Measurements from ENCODE around the gene PRPS1L1.

The PRPS1L1 gene

GRCh38 chr7:18013936-18014335 lies 13.7 kb downstream of the PRPS1L1 start:
- no peak for DNase-seq

DNA sequence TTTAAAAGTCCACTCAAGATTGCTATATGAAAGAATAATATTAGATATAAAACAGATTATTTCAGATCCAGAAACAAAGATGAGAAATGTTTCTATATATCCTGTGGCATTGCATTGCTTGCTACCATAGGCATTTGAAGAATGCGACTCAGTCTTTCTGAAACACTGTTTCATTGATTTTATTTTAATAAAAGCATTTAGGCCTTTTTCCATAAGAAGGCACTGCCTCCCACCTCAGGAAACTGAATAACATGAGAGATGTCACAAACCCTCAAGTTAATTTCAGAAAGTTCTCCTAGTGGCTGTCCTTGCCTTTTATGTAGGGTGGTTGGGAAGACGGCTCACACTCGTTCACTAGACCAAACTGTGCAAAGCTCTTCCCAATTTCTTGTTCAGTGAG lies 23.3 kb downstream of the PRPS1L1 start:
- no peak for DNase-seq

DNA sequence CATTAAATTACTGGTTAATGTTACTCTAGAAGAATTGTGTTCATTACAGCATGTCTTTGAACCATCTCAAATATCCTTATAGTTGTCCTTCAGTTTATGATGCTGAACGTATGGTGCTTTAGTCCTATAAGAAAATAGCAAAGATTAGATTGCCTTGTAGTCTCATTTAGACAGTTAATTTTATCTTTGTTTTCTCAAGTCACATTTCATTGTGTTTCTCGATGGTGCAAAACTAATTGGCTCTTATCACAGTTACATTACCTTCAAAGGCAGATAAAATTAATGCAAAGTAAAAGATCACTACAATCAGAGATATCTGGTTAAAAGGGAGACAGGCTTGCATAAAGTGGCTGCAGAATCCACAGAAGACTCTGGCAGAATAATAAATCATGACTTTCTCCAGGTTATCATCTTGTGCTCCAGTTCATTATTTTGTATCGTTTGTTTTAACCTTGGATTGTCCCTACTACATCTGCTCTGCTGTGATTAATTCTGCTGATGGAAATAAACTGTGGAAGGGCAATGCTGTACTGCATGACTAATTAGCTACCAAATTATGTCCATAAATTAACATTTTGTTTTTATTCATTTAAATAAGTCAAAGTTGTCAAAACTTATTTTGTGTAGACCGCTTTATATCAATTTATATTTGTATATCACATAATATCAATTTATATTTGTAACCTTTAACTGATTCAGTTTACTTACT lies 24.2 kb downstream of the PRPS1L1 start:
- DNase-seq, result no peak

DNA sequence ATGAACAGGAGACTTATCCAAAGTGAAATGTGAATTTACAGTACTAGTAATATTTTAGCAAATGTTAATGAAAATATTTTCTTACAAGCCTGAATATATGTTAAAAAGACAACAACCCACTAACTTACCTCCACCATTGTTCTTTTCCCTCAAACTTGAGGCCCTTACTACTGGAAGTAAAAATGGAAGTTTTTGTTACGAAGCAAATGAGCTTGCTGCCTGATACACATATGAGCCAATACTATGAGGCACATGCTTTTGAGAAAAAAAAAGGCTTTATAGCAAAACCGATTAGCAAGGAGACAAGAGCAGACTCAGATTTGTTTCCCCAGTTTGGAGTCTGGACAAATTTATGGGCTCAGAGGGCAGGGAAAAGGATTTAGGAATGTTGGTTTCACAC lies 29.0 kb downstream of the PRPS1L1 start:
- DNase-seq, result no peak

GRCh38 chr7:17996442-17997223 lies 31.0 kb downstream of the PRPS1L1 start:
- no peak for DNase-seq

- DNase-seq, result no peak
Observed at GRCh38 chr7:17996040-17996439, 31.6 kb downstream of the PRPS1L1 start.

GRCh38 chr7:17994079-17994850 lies 33.4 kb downstream of the PRPS1L1 start:
- DNase-seq, result peak; percentile 34

- peak; percentile 29 for DNase-seq
Observed at GRCh38 chr7:17991866-17992648, 35.6 kb downstream of the PRPS1L1 start.

DNA sequence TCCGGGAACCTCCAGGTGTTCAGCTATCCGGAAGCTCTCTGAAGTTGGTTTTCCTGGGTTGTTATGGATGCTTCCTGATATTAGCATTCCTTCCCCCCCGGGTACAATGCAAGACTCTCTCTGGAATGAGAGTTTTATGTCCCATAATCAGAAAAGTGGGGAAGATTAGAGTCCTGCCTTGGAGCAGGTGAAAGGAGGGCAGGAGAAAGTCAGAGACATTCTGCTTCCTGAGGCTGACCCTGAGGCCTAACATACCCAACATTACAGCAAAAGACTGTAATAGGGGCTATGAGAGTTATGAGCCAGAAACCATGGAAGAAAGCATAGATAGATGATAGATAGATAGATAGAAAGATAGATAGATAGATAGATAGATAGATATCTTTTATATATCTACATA lies 36.9 kb downstream of the PRPS1L1 start:
- DNase-seq, result no peak

DNA sequence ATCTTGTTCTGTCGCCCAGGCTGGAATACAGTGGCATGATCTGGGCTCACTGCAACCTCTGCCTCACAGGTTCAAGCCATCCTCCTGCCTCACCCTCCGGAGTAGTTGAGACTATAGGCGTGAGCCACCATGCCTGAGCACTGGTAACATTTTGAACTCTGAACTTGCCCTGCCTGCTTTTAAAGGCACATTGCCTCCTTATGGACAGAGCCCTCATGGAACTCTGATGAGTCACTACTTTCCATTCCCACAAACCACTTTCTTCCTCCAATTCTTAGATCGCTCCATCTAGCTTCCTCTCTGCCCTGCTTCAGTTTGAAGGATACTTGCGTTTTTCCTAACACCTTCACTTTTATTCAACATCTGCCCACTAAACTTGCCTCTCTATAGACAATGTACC lies 38.1 kb downstream of the PRPS1L1 start:
- DNase-seq, result no peak

GRCh38 chr7:17988858-17989257 lies 38.8 kb downstream of the PRPS1L1 start:
- DNase-seq, result no peak

- no peak for DNase-seq
Observed at GRCh38 chr7:17988141-17988540, 39.5 kb downstream of the PRPS1L1 start.

DNA sequence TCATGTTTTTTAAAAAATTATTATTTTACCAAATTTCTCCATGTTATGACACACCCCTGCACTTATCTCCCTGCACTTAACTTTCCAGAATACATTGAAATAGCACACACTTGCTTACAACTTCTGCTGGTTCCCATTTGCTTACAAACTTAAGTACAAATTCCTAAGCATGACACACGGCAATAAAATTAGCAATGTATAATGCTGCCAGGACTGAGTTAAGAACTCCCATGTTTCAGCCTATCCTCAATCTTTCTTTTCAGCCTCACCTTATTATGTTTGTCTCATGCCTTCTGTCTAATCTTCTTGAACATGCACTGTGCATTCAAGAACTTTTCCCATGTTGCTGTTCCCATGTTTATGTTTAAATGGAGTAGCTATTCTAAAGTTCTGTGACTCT lies 40.8 kb downstream of the PRPS1L1 start:
- DNase-seq, result no peak

DNA sequence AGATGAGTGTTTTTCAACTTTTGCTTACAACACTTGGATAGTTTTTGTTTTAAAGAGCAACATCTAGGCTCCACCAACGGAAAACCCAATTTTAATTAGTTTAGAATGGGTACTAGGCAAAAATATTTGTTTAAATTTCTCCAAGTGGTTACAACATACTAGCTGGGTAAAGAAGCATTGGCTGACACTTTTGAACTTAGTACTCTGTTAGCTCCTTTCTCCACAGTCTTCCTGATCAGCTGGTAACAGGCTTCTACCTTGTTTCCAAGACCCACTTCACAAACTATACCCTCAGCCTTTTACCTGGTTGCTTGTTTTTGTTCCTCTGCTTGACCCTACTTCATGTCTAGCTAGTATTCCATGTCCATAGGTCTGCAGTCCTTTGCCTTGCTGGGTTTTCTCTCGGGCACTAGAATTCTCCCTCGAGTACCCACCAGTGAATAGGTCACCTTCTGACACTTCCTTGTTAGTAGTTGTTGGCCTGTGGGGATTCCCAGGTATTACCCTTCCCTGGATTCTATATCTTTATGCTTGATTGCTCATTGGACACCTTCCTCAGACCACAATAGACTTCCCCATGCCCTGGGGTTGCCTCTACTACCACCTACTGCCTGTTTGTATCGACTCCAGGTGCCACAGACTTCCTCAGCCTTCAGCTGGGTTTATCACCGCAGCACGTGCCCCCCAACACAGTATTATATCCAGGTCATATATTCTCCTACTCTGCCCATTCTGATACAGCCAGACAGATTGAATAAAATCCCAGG lies 42.0 kb downstream of the PRPS1L1 start:
- DNase-seq, result no peak

DNA sequence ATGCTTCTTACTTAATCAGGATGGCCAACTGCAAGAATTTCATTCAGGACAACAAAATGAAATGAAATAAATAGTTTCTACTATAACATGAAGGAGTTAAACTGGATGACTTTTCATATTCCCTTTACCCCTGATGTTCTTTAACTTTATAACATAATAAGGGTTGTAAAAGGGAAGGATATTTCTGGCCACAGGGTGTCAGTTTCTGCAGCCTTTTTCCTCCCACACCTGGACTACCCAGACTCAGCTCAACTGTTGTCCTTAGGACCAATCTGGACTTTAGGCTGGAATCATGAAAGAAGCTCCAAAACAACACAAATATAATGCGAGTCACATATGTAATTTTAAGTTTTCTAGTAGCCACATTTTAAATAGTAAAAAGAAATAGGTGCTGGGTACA lies 43.4 kb downstream of the PRPS1L1 start:
- DNase-seq, result no peak

- DNase-seq, result no peak
Observed at GRCh38 chr7:17983221-17984062, 44.2 kb downstream of the PRPS1L1 start.

- no peak for DNase-seq
Observed at GRCh38 chr7:17976952-17977351, 50.7 kb downstream of the PRPS1L1 start.

Data from activated CD4-positive, alpha-beta T cell treated with anti-CD3 and anti-CD28 coated beads, Interleukin-2, Interleukin-6, amounts not matched to agents 100 ng/mL and 50 ng/mL, durations not matched to agents 16 hours and 8 hours (primary cell).